Femur (tissue), 1 donor: ENCODE measurements around the gene MELK.
"Not testable (repeated sequence)": the region's sequence is repeated elsewhere in the genome, so short reads cannot be mapped to it uniquely, and the experiment has no call there.

ENCODE experiments used
- DNase-seq: peaks from one replicate; pipeline ENCODE4 v3.0.0-alpha.2; 2017

The MELK gene

DNA sequence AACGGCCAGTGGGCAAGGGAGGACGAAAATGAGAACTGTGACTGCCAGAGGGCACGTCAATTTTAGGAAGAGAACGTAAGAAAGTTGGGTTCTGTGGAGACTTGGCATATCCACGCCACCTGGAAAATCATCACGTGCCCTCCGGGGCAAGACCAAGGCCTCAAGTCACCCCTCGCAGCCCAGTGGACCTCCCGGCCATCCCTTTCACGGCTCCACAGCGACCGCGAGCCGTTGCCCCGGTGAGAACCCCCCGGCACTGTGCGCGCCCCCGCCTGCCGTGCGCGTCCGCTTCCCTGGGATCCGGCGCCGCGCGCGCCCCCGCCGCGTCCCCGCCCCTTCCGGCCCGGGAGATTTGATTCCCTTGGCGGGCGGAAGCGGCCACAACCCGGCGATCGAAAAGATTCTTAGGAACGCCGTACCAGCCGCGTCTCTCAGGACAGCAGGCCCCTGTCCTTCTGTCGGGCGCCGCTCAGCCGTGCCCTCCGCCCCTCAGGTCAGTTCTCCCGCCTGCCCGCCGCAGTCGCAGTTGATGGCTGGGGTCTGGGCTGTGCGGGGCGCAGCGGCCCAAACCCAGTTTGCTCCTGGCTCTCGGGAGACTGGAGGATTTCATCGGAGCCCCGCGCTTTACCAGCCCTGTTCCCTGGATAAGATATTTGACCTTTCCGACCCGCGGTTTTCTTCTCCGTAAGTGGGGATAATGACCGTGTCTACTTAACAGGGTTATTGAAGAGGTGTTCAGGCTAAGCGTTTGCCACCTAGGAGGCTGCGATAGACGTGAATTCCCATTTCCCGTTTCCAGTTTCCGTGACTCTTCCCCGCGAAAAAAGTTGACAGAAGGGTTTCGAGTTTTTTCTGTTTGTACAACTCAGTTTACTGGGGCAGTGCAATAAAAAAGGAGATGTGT lies at the start of gene MELK:
Gene MELK, plus strand, starts transcription at position 381 of the 904 bp plus-strand sequence. CDS start 8,787 bp downstream, outside the sequence.
- peak; percentile 89 for DNase-seq

DNA sequence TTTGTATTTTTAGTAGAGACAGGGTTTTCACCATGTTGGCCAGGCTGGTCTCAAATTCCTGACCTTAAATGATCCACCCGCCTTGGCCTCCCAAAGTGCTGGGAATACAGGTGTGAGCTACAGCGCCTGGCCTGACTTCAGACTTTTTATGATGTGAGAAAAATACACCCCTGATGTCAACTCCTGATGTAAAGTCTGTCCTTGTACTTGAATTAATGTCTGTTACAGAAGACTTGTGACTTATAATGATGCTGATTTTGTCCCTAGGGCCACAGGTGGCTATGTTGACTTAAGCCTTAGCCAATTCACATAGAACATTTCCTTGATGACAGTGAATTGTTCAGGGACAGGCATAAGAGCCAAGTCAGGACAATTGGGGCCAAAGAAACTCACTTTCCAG lies 42.5 kb upstream of the MELK start:
- no peak for DNase-seq

DNA sequence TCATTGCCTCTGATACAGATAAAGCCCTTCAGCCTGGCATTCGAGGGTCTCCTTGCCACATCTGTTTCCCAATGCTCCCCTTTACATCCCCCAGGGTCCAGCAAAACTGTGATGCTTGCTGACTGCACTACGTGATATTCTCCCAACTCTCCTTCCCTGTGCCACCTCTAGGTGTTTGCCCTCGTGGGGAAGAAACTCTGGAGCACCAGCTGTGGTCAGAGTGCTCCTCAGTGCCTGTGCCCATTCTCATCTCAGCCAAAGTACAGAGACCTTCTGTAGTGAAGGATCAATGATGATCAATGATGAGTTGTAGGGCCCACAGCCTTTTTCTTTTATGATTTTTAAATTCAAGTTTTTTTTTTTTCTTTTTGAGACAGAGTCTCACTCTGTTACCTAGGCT lies 40.3 kb upstream of the MELK start:
- no peak for DNase-seq

DNA sequence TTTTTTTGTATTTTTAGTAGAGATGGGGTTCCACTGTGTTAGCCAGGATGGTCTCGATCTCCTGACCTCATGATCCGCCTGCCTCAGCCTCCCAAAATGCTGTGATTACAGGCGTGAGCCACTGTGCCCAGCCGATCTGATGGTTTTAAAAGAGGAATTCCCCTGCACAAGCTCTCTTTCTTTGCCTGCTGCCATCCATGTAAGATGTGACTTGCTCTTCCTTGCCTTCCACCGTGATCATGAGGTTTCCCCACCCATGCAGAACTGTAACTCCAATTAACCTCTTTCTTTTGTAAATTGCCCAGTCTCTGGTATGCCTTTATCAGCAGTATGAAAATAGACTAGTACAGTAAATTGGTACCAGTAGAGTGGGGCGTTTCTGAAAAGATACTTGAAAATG lies 39.0 kb upstream of the MELK start:
- not testable (repeated sequence) for DNase-seq

DNA sequence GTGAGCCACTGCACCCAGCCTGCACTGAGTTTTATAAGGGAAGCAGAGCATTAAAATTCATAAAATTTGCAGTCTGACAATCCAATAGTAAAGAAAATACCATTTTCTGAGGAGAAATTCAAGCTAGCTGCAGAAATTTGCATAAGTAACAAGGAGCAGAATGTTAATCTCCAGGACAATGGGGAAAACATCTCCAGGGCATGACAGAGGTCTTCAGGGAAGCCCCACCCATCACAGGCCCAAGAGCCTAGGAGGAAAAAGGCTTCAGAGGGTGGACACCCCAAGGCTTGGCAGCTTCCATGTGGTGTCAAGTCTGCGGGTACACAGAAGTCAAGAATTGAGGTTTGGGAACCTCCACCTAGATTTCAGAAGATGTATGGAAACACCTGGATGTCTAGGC lies 37.6 kb upstream of the MELK start:
- DNase-seq, result no peak

DNA sequence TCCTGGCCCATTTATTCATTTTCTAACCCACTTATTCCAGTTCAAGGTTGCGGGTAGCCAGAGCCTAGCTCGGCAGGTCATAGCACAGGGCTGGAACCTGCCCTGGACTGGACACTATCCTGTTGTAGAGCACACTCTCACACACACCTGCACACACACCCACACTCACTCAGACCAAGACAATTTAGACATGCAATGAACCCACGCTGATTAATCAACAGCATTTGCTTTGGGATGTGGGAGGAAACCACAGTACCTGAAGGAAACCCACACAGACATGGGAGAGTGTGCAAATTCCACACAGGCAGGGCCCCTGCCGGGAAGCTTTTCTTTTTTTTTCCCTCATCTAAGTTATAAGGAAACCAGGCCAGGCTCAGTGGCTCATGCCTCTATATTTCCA lies 34.8 kb upstream of the MELK start:
- no peak for DNase-seq

DNA sequence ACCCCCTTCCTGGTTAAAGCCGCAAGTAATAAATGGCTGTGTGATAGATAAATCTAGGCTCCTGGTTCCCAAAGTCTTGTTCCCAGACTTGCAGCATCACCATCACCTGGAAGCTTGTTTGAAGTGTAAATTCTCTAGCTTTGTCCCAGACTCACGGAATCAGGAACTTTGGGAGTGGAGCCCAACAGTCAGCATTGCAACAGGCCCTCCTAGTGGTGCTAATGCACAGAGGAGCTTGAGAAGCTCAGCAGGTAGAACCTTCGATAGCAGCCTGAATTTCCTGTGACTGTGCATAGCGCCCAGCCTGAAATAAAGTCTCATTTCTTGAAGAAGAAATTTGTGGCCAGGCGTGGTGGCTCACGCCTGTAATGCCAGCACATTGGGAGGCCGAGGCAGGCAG lies 30.3 kb upstream of the MELK start:
- DNase-seq, result no peak

DNA sequence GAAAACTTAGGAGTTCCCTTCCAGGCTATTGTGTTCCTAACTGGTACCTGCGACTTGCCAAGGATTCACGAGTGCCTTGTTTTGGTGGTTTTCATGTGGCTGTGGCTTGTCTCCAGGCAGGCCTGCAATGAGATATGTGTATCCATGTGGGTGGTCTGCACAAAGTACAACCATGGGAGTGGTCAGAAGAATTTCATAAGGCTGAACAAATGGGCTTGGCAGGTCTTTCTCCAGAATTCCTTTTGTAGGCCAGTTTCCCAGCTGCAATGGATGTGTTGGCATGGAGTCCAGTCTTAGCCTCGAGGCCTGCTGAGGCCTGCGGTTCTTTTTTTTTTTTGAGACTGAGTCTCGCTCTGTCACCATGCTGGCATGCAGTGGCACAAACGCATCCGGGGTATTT lies 28.8 kb upstream of the MELK start:
- peak; percentile 67 for DNase-seq

DNA sequence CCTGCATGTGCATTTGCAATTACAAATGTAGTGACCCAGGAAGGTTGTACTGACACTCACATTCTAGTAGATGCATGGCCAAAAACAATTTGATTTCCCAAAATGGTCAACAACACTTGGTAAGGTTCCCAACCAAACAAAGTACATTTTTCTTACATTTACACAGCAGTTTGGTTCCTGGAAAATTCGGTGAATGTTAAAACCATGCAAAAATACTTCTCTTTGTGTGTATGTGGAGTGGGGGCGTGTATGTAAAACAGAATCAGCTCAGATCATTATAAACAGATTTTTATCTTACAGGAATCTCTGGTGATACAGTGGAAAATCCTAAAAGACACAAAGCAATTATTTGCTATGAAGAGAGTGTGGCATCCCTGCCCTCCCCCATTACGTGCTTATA lies 25.1 kb upstream of the MELK start:
- no peak for DNase-seq

DNA sequence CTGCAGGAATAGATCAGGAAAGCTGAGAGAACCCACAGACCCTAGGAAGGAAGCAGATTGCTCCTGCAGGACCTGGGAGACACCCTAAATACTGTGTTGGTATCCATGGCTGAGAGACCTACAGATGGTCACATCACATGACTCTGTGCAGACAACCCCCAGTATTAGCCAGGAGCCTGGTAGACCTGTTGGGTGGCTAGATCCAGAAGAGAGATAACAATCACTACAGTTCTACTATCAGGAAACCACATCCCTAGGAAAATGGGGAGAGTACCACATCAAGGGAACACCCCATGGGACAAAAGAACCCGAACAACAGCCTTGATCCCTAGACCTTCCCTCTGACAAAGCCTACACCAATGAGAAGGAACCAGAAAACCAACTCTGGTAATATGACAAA lies 24.2 kb upstream of the MELK start:
- no peak for DNase-seq

DNA sequence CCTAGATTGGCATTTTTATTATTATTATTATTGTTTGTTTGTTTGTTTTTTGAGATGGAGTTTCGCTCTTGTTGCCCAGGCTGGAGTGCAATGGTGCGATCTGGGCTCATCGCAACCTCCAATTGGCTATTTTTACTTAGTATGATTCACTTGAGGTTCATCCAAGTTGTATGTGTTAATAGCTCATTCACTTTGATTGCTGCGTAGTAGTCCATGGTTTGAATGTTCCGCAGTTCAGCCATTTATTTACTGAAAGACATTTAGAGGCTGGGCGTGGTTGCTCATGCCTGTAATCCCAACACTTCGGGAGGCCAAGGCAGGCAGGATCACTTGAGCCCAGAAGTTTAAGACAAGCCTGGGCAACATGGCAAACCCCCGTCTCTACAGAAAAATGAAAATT lies 22.6 kb upstream of the MELK start:
- no peak for DNase-seq

DNA sequence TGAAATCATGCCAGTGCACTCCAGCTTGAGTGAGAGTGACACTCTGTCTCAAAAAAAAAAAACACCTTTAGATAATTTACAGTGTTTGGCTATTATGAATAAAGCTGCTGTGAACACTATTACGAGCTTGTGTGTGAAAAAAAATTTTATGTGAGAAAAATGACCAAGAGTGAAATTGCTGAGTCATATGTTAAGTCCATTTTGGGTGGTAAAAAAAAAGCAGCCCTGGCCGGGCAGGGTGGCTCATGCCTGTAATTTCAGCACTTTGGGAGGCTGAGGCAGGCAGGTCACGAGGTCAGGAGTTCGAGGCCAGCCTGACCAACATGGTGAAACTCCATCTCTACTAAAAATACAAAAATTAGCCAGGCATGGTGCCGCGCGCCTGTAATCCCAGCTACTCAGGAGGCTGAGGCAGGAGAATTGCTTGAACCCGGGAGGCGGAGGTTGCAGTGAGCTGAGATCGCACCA lies 22.0 kb upstream of the MELK start:
- not testable (repeated sequence) for DNase-seq

DNA sequence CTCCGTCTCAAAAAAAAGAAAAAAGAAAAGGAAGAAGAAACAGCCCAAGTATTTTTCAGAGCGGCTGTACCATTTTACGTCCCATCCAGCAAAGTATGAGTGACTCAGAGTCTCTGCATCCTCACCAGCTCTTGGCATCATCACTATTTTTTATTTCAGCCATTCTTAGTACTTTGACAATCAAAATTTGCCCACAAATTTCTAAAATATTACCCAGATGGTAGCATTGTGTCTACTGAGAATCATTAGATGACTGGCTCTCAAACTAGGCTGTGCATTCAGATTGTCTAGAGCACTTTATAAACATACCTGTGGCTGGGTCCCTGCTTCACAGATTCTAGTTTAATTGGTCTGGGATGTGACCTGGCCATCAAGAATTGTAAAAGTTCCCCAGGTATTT lies 21.6 kb upstream of the MELK start:
- DNase-seq, result no peak

DNA sequence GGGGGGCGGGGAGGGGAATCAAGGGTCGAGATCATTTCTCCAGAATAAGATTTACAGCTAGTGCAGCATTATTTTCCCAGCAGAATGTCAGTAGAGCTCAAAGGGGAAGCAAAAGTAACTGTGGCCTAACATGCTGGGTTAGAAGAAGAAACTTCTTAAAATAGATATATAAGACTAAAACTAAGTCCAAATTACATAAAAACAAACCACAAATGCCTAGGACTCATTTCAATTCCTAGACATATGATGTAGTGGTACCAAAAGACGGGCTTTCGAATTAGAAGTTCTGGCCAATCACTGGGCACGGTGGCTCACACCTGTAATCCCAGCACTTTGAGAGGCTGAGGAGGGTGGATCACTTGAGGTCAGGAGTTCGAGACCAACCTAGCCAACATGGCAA lies 20.8 kb upstream of the MELK start:
- no peak for DNase-seq

DNA sequence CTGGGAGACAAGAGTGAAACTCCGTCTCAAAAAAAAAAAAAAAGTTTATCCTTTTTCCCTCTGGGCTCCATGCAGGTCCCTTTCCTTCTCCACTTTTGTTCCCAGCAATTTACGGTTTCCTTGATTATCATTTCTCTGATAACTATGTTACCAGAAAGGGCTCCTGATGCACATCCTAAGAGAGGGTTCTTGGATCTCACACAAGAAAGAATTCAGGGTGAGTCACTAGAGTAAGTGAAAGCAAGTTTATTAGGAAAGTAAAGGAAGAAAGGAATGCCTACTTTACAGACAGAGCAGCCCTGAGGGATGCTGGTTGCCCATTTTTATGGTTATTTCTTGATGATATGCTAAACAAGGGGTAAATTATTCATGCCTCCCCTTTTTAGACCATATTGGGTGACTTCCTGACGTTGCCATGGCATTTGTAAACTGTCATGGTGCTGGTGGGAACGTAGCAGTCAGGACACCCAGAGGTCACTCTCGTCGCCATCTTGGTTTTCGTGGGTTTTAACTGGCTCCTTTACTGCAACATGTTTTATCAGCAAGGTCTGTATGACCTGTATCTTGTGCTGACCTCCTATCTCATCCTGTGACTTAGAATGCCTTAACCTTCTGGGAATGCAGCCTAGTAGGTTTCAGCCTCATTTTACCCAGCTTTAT lies 13.5 kb upstream of the MELK start:
- DNase-seq, result no peak

DNA sequence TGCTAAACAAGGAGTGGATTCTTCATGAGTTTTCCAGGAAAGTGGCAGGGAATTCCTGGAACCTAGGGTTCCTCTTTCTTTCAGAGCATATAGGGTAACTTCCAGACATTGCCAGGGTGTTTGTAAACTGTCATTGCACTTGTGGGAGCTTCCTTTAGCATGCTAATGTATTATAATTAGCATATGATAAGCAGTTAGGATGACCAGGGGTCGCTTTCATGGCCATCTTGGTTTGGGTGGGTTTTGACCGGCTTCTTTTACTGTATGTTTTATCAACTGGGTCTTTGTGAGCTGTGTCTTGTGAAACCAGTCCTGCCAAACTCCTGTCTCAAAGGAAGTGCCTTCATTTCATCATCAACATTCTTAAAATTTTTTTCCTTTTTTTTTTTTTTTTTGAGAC lies 11.9 kb upstream of the MELK start:
- no peak for DNase-seq

DNA sequence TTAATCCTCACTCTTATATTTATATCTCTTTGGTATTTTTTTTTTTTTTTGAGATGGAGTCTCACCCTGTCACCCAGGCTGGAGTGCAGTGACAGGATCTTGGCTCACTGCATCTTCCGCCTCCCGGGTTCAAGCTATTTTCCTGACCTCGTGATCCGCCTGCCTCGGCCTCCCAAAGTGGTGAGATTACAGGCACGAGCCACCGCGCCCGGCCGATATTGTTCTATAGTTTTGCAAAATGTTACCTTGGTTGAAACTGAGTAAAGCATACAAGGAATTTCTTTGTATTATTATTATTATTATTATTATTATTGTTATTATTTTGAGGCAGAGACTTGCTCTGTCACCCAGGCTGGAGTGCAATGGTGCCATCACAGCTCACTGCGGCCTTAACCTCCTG lies 9.9 kb upstream of the MELK start:
- not testable (repeated sequence) for DNase-seq

DNA sequence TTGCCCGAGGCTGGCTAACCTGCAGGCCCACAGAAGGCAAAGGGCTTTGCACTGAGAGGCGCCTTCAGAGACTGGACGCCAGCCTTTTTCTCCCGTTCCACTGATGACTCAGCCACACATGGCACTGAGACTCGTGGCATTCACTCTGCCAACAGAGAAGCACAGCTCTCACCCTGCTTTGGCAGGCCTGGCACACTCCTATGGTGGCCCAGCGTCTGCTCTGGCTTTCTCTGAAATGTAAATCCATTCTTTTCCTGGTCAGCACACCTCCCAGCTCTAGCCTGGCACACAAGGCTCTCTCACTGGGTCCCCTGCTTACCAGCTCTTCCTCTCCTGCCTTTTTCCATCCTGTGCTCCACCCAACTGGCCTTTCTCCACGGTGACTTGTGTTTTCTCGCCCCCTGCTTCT lies 5.9 kb upstream of the MELK start:
- DNase-seq, result peak; percentile 63

DNA sequence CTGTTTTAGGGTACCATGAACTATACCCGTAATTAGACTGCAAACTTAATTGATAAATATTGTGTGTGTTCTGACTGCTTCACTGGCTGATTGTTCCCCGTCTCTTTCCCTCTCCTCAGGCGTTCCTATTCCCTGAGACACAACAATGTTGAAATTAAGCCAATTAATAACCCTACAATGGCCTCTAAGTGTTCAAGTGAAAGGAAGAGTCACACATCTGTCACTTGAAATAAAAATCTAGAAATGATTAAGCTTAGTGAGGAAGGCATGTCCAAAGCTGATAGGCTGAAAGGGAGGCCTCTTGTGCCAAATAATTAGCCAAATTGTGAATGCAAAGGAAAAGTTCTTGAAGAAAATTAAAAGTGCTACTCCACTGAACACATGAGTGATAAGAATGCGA lies 4.0 kb upstream of the MELK start:
- DNase-seq, result not testable (repeated sequence)

DNA sequence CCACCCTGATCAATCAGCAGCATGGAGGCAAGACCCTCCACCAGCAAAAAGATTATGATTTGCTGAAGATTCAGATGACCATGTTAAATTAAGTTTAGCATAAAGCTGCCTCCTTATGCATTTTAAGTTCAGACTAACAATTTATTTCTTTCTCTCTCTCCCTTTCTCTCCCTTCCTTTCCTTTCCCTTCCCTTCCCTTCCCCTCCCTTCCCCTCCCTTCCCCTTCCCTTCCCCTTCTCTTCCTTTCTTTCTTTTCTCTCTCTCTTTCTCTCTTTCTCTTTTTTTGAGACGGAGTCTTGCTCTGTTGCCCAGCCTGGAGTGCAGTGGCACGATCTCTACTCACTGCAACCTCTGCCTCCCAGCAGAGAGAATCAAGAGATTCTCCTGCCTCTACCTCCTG lies 1.4 kb upstream of the MELK start:
- DNase-seq, result no peak

DNA sequence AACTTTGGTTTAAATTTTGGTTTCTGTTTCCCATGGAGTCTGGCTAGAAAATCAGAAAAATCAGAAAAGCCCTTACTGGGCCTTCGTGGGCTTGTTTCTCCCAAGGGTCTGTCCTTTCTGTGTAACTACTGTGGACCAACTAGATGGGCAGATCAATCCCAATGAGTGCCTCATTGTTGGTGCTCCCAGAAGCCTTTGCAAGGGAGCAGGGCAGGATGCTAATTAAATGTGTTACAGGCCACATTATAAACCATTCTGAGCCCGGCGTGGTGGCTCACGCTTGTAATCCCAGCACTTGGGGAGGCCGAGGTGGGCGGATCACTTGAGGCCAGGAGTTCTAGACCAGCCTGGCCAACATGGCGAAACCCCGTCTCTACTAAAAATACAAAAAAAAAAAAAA lies 1.4 kb downstream of the MELK start:
- DNase-seq, result not testable (repeated sequence)

DNA sequence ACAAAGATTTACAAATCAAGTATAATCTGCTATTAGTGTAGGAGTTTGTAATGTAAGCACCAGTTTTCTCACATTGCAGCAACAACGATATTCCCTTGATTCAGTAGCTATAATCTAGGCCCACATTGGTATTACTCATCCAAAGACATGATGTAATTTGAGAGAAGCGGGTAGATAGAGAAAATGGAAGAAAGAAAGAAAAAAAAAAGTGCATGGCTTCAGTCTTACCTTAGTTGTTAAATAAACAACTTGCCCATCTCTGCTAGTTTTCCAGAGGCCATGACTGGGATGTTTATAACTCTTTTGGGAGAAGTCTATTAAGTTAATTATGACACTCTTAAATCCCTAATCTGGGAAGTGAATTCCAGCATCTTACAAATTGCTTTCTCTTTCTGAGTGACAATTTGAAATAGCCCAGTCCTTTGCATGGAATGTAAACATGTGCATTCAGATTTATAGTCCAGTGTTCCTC lies 2.8 kb downstream of the MELK start:
- DNase-seq, result no peak

DNA sequence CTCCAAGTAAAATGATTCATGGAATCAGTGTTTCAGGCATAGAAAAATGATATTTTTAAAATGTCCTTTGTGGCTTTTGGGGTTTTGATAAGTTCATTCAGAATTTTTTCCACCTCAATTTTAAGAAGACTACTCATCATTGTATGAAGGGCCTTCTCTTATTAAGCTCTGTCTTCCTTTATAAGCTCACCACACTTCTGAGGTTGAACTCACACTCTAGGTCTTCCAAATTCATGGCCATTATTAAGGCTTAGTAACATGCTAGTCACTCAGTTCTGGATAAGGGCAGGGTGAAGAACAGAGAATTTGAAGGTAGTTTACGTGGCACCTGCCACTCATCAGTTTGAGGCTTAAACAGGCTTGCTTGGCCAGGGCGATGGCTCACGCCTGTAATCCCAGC lies 4.2 kb downstream of the MELK start:
- DNase-seq, result no peak
